Inferior parietal cortex (tissue), 1 donor: ENCODE measurements around the gene TAF1A.
"Not testable (repeated sequence)": the region's sequence is repeated elsewhere in the genome, so short reads cannot be mapped to it uniquely, and the experiment has no call there.

Experiments used
- DNase-seq: peaks from one replicate; pipeline ENCODE4 v3.0.0-alpha.2; 2016; ENCODE audit errors: extremely low spot score

Gene TAF1A

DNA sequence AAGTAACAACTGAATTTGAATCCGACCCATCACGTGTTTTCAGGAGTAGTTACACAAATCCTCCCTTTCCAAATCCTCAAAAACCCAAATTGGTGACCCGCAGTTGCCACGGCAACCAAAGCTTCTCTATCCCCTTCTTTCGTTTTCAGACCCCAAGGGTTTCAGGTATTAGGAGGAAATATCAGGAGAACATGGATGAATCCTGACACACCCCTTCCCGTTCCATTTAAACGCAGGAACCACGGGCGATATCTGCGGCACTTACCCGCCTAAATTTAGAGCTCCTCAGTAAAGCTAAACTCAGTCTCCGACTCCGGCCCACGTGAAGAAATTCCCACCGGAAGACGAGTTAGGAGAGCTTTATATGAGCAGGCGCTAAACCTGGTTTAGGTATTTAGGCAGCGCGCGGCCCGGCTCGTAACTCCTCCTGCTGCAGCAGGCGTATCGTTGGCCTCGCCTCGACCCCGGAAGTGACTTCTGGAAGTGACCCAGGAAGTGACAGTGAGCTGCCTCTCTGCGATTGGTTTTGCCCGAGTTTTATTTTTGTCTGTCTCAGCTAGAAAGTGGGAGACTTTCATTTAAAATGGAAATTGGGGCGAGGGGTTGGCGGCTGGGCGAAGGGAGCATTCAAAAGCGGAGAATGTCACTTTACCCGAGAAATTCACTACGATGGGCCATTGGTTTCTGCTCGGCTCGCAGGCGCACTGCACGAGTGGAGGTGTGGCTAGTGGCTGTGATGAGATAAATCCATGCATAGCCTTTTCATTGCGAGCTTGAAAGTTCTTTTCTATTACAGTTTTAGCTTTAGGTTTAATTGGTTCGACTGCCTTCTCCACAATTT, at the start of gene TAF1A:
Gene TAF1A, minus strand, starts transcription at position 472 of the 841 bp plus-strand sequence.
- DNase-seq, result peak; percentile 90

DNA sequence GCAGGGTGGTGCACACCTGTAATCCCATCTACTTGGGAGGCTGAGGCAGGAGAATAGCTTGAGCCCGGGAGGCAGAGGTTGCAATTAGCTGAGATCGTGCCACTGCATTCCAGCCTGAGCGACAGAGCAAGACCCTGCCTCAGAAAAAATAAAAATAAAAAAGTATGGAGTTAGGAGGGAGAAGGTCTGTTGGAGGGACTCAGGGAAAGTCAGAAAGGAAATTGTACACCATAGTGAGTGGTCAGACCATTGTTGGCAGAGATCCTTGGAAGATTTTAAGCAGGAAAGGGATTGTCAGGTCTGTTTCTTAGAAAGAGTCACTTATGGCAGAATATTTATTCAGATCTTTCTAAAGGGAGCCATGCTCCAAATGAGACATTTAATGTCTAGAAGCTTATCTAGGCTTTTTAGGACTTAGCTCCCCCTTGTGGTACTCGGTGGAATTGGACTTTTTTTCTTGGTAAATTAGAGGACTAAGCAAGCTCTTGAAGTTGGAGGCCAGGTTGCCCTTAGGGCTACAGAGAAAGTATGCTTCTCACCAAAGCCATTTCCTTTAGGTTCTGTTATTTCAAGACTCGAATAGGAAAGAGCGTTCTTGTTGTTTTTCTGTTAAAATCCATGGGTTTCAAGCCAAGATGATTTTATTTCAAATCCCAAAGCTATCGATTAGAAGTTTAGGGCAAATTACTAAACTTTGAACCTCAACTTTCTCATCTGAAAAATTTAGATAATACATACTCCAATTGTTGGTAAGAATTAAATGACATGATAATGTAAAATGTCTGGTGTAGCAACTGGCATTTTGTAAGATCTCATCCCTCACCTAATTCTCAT, 44.7 kb upstream of the TAF1A start:
- DNase-seq, result peak; percentile 100

DNA sequence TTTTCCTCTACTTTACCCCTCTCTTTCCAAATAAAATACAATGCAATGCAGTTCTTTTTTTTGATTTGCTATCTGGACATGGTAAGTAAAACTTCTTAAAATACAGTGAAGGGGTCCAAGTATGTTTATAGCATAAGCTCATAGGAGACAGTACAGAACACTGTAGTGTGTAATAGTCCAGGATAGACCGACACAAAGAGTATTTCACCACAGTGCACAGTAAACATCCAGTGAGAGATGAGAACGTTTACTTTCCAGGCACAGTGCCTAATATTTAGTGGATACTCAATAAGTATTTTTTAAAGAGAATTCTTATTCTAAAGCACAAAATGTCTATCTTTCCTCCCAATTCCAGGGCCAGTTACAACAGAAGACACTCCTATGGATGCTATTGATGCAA, 43.0 kb upstream of the TAF1A start:
- DNase-seq, result no peak

DNA sequence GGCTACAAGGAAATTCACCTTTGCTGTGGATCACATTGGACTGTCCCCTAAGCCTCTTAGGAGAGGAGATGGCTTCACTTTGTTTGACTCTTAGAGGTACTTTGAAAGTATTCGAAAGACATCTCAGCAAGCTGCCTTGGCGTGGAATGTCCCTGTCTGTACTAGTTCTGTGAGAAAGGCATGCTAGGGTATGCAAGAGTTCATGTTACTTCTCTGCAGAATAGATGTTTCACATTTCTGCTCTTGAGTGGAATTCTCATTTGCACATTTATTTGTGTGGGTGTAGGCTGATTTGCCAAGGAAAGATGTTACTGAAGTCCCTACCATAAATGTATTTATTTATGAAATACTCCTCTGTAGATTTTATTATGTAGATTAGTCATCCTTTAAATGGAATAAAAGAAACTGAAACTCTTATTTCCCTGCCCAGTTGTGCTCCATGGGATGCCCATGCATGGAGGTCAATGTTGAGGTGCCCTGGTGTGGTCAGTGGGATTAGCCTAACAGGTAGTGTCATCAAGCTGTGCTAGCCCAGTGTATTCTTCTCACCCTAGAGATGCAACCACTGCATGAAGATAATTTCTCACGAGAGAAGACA, 42.0 kb upstream of the TAF1A start:
- no peak for DNase-seq

DNA sequence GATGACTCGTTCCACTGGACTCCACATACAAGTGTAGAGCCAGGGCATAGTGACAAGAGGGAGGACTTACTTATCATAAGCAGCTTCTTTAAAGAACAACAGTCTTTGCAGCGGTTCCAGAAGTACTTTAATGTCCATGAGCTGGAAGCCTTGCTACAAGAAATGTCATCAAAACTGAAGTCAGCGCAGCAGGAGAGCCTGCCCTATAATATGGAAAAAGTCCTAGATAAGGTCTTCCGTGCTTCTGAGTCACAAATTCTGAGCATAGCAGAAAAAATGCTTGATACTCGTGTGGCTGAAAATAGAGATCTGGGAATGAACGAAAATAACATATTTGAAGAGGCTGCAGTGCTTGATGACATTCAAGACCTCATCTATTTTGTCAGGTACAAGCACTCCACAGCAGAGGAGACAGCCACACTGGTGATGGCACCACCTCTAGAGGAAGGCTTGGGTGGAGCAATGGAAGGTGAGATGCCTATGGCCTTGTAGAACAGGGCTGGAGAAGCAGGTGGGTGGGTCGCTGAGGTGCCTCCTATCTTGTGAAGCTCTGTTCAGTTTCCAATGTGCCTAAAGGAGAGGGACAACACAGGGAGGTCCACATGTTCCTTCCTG, 40.3 kb upstream of the TAF1A start:
- no peak for DNase-seq

DNA sequence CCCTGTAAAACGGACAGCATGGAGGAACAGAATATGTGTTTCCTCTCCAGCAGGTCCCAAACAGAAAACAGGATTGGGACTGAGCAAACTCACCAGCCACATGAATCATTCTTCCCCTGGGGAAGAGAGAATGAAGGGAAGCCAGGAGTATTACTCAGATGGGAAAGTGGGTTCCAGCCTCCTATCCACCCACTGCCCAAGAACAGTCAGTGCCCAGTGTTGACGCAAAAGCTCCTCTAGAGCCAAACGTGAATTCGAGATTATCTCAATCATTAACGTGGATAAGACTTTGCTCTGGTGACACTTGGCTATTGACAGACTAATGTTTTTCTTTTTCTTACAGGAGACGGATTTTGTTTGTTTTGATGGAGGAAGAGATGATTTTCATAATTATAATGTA, 37.5 kb upstream of the TAF1A start:
- DNase-seq, result peak; percentile 29

DNA sequence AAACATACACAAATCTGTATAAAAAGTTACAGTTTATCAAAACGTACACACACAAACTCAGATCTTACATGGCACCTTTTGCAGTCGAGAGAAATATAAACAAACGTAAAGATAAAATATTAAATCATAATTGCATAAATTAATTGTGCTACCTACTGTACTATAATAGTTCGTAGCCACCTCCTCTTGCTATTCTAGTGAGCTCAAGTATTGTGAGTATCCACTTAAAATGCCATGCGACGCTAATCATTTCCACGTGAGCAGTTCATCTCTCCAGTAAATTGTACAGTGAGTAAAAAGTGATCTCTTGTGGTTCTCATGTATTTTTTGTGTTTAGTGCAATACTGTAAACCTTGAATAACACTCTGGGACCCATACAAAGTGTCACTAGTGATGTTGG, 34.5 kb upstream of the TAF1A start:
- no peak for DNase-seq

DNA sequence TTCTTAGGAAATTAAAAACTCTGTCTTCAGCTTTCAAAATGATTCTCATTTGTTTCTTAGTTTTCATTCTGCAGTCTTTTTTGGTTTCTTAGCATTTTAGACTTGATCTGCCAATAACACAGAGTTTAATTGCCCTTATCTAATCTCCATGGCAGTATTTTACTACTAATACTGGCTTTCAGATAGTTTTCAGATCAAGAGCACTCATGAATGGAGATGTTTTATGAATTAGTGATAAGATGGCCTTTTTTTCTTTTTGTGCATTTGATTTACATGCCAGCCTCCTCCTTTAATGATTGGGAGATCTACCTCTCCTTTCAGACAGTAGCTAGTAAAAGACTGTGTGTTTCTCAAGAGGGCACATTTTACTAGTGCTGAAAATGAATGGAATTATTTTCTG, 33.7 kb upstream of the TAF1A start:
- no peak for DNase-seq

DNA sequence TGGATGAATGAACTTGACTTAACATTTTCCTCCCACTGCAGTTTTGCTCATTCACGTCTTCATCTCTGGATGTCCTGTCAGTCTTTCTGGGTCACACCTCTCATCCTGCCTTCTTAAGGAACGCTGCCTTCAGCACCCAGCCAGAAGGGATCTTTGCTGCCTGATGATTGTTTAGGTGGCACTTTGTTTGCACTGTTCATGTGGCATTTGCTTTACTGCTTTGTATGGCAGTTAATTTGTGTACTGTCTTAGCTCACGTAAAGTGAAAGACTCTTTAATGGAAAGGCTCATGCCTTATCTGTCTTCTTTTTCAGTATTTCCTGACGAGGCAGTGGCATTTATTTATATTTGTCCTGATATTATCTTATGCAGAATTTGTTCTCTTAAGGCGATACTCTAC, 33.0 kb upstream of the TAF1A start:
- DNase-seq, result no peak

DNA sequence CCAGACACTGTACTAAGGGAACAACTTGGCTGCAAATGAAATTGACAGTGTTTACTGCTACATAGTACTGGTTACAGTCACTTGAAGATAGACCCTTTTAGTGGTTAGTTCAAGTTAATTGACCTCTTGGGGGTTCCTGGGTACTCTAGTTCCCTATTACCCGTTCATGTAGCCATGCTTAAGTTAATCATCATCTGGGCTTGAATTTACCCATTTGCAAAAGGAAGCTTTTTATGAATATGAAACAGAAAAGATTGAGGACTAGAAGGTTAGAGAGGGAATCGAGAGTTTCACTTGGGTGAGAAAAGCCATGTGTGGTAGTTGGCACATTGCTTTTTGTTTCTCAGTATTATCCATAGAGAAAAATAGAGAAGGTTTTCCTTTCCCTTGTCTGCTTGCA, 30.8 kb upstream of the TAF1A start:
- no peak for DNase-seq

DNA sequence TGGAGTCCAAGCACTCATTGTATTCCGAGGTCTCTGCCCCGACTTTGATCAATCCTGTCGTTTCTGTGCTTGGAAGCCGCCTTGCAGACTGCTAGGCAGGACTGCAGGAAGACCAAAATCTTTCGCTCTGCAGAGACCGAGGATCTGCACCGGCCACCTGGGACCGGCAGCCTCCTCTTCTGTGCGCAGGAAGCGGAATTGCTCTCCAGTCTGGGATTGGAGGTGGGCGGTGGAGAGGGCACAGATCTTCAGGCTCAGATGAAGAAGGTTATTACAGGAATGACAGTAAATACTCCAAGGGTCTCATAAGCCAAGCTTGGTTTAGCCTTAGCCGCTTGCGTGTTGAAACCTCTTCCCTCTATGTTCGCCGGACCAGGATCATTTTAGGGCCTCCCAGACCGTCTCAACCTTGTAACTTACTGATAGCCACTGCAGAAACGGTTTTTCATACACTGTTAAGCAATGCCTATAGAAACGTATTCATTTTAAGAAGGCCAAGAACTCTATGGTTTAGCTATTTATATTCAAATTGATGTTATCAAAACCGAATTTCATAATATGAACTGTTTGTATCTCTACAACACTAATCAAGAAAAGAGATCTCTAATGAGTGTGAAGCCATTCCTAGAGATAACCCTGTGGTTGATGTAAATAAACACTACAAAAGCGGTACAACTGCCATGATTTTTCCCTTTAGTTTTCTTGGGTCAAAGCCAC, 29.3 kb upstream of the TAF1A start:
- no peak for DNase-seq

DNA sequence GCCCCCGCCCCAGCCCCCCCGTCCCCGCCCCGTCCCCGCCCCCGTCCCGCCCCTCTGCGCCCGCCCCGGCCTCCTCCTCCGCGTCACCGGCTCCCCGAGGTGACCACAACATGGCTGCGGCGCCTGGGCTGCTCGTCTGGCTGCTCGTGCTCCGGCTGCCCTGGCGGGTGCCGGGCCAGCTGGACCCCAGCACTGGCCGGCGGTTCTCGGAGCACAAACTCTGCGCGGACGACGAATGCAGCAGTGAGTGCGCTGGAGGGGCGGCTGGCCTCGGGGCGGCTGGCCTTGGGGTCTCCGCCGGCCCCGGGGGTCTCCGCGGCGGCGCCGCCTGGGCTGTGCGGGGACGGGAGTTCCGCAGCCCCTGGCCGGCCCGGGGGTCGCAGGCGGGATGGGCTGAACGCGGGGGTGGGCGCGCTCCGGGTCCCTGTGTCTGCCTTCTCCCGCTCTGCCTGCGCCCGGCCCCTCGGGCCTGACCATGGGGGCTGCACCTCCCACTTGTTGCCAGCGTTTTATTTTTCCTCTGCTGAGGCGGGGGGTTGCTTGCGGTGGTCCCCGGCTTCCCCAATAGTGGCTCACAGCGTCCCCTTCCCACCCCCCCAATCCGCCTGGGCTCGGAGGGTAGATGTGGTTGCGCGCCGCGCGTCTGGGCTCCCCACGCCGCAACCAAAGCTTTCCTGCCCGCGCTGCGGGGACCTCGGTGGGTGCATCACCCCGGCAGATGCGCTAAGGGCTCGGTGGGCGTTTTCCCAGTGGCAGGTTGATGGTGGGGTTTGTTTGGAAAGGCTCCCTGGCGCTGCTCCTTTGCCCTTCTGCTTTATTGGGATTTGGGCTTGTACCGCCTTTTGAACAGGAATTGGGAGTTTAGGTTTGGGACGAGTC, 28.5 kb upstream of the TAF1A start, which contains the start of gene MIA3:
Gene MIA3, plus strand, starts transcription at position 97 of the 879 bp plus-strand sequence. Its CDS starts 14 bp downstream, at position 111.
- peak; percentile 61 for DNase-seq

DNA sequence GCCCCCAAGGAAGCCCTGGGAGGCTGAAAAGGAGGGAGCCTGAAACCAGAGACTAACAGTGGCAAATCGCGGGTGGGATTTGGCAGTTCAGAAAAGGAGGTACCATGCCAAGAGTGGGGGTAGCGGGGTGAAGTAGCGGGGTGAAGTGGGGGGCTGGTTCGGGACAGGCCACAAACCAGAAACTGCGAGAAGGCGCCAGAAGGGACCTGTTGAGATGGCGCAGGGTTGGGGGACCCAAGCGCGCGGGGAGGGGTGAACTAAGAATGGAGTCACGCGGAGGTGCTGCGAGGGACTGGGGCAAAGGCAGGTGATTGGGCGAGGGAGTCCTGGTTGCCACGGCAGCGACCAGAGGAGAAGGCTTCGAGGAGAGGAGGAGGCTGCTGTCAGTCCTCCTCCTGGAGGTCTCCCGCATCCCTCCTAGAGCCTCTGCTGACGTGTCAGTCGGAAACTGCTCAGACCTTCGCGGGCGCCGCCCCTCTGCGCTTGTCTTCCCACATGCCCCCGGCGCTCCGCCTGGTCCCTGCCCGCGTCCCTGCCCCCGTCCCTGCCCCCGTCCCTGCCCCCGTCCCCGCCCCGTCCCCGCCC, 27.7 kb upstream of the TAF1A start:
- peak; percentile 78 for DNase-seq

DNA sequence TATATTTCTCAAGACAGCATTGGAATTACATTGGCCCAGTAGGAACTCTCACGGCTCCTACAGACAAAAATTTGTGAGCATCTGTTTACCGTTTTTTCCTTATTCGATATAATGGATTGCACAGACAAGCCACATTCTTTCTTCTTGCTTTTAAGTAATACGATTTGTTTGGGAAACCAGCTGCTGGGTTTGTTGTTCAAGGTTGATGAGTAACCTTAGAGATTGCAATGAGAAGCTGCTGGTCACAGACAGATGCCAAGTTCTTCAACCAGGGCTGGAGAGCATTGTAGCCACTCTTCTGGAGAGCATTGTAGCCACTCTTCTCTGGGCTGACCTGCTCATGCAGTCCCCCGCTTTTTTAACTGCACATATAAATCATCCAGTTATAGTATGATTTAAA, 26.8 kb upstream of the TAF1A start:
- peak; percentile 24 for DNase-seq

DNA sequence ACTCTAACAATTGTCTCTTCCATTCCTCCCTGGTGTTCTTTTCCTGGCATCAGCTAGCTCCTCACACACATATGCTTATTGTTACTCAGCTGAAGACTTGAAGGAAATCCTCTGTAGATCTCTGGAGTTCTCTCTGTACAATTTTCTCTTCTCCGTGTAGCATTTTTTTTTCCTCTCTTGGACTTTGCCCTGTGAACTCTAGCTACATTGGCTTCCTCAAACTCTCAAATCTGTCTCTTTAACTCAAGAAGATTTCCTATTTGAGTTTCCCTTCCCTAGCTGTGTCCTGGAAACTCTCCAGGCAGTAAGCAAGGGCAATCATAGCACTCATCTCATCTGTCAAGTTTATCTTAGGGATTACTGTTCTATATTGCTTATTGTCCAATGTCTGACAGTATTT, 23.9 kb upstream of the TAF1A start:
- DNase-seq, result no peak

DNA sequence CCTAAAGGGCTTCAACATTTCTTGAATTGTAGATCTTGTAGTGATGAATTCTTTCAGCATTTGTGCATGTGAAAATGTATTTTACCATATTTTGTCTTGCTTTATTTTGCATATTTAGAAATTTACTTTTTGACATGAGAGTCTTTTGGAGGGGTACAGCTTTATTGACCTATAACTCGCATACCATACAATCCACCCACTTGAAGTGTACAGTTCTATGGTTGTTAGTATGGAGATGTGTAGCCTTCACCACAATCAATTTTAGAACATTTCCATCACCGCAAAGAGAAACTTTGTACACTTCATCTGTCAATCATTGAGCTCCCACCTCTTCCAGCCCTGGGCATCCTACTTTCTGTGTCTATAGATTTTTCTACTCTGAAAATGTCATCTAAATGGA, 21.0 kb upstream of the TAF1A start:
- no peak for DNase-seq

DNA sequence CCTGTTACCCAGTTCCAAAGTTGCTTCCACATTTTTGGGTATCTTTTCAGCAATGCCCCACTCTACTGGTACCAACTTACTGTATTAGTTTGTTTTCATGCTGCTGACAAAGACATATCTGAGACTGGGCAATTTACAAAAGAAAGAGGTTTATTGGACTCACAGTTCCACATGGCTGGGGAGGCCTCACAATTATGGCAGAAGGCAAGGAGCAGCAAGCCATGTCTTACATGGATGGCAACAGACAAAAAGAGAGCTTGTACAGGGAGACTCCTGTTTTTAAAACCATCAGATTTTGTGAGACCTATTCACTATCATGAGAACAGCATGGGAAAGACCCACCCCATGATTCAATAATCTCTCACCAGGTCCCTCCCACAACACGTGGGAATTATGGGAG, 19.4 kb upstream of the TAF1A start:
- DNase-seq, result not testable (repeated sequence)

DNA sequence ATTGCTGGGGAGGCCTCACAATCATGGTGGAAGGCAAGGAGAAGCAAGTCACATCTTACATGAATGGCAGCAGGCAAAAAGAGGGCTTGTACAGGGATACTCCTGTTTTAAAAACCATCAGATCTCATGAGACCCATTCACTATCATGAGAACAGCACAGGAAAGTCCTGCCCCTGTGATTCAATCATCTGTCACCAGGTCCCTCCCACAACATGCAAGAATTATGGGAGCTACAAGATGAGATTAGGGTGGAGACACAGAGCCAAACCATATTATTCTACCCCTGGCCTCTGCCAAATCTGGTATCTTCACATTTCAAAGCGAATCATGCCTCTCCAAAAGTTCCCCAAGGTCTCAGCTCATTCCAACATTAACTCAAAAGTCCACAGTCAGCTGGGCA, 17.0 kb upstream of the TAF1A start:
- DNase-seq, result no peak

DNA sequence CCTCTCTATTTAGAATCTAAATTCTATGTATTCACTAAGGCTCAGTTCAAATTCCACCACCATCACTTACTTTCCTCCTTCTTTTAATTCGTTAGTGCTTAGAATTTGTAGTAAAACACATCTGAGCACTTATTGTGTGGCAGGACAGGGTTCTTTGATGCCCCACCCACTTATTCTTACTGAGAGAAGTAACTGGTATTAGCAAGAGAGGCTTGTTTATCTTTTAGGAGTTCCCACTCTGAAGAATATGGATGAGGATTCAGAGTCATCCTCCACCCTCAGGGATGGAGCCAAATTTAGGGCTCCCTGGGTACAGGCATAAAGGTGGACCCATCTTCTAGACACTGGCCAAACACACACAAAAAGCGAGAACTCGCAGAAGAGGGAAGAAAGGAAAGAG, 11.5 kb upstream of the TAF1A start:
- no peak for DNase-seq

DNA sequence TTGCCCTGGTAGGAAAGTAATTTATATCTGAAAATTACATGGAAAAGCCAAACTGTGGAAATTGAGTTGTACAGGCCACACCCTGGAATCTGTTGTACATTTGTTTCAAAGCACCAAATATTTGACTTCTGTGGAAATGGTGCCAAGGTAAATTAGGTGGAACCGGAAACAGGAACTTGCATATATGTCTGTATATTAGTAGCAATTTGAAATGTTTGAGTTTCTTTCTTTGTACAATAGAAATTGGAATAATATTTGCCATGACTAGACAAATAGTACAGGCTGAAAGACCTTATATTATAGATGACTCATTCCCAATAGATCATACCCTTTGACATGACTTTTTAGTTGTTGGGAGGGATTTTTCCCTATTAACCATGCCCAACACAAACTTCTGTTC, 10.5 kb upstream of the TAF1A start:
- no peak for DNase-seq
